ENCODE results near the gene UNC13D. TPM values are rescaled to one million over a fixed set of nuclear protein-coding genes. Genes with fewer than 3 reads are reported as not detected.

The UNC13D gene
- total RNA-seq, 2 donors from 2014 or later = 6.3 to 6.4 TPM

DNA sequence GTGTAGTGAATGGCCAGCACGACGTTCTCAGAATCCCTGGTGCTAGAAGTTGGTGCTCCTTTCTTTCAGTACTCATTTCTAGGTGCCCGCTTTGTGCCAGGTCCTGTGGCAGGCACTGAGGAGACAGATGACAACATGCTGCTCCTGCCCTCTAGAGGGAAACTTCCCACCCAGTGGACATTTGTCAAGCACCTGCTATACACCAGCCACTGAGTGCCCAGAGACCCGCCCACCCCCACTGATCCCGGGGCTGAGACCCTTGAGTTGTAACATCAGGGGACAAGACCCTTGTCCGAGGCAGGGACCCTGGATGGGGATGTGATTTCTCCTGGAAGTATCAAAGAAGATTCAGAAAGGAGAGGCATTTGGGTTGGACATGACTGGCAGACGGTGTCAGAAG lies 25.1 kb downstream of the UNC13D start:
- Histone ChIP-seq H3K36me3 (ENCODE audit: control insufficient read depth, insufficient read depth, low read length) (peaks cover 67% of the 10 kb centered on the region), H3K27me3 (ENCODE audit: control insufficient read depth, insufficient read depth, low read length, poor library complexity, severe bottlenecking) (no peaks in the 10 kb centered on the region), H3K27ac (ENCODE audit: low read depth, low read length) (no peak overlapping the region), H3K4me3 (ENCODE audit: low read length) (no peak overlapping the region), H3K9me3 (ENCODE audit: control insufficient read depth, low read length) (no peaks in the 10 kb centered on the region), H3K9ac (ENCODE audit: extremely low read depth, low read length, poor library complexity, severe bottlenecking) (no peak overlapping the region), H3K4me1 (ENCODE audit: control insufficient read depth, insufficient read depth, low read length) (no peaks in the 10 kb centered on the region)
- no peak overlapping the region for H3K27ac Mint-ChIP-seq
- no peaks in the 10 kb centered on the region for H3K9me3 Mint-ChIP-seq
- no peaks in the 10 kb centered on the region for H3K4me1 Mint-ChIP-seq
- no peaks in the 10 kb centered on the region for H3K27me3 Mint-ChIP-seq (ENCODE audit: insufficient read depth)
- no peak for DNase-seq
- H3K4me3 Mint-ChIP-seq = no peak overlapping the region
- peaks cover 58% of the 10 kb centered on the region for H3K36me3 Mint-ChIP-seq (ENCODE audit: low read depth)
- 93 to 100% methylated on average over 5 to 7 of the region's 7 CpGs for WGBS, 2 experiments (ENCODE audit: insufficient coverage in 1 of 2, insufficient read length in 1 of 2)
- TF ChIP-seq, protein P1, sequence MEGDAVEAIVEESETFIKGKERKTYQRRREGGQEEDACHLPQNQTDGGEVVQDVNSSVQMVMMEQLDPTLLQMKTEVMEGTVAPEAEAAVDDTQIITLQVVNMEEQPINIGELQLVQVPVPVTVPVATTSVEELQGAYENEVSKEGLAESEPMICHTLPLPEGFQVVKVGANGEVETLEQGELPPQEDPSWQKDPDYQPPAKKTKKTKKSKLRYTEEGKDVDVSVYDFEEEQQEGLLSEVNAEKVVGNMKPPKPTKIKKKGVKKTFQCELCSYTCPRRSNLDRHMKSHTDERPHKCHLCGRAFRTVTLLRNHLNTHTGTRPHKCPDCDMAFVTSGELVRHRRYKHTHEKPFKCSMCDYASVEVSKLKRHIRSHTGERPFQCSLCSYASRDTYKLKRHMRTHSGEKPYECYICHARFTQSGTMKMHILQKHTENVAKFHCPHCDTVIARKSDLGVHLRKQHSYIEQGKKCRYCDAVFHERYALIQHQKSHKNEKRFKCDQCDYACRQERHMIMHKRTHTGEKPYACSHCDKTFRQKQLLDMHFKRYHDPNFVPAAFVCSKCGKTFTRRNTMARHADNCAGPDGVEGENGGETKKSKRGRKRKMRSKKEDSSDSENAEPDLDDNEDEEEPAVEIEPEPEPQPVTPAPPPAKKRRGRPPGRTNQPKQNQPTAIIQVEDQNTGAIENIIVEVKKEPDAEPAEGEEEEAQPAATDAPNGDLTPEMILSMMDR (conservative IDR thresholded peaks at IDR 0.05) = no peak

DNA sequence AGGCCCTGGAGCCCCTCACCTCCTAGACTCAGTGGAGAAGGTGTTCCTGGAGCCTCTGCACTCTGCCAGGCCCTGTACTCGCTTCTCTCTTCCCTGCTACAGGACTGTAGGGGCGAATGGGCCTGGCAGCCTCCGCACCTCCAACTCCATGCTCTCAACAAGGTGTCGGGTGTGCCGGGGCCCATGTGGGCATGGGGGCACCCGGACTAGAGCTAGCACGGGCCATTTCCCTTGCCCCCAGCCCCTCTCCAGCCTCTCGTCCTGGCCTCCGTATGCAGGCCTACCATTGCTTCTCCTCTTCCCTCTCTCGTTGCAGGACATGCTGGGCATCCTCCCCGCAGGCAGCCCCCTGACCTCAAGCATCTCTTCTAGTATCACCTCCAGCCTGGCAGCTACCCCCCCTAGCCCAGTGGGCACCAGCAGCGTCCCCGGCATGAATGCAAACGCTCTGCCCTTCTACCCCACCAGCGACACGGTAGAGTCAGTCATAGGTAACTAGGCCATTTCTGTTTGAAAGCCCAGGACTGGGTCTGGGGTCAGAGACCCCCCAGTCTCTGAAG lies 25.8 kb downstream of the UNC13D start:
- H3K27me3 ChIP-seq (ENCODE audit: control insufficient read depth, insufficient read depth, low read length, poor library complexity, severe bottlenecking) = no peaks in the 10 kb centered on the region
- H3K9ac ChIP-seq (ENCODE audit: extremely low read depth, low read length, poor library complexity, severe bottlenecking) = no peak overlapping the region
- Mint-ChIP-seq H3K9me3 (no peaks in the 10 kb centered on the region), H3K4me3 (no peak overlapping the region), H3K27ac (no peak overlapping the region), H3K27me3 (ENCODE audit: insufficient read depth) (no peaks in the 10 kb centered on the region), H3K4me1 (no peaks in the 10 kb centered on the region), H3K36me3 (ENCODE audit: low read depth) (peaks cover 64% of the 10 kb centered on the region)
- no peak for DNase-seq
- 93 to 97% methylated on average over 11 to 16 of the region's 16 CpGs for WGBS, 2 experiments (ENCODE audit: insufficient coverage in 1 of 2, insufficient read length in 1 of 2)
- peaks cover 68% of the 10 kb centered on the region for H3K36me3 ChIP-seq (ENCODE audit: control insufficient read depth, insufficient read depth, low read length)
- H3K4me1 ChIP-seq (ENCODE audit: control insufficient read depth, insufficient read depth, low read length) = no peaks in the 10 kb centered on the region
- H3K9me3 ChIP-seq (ENCODE audit: control insufficient read depth, low read length) = no peaks in the 10 kb centered on the region
- H3K4me3 ChIP-seq (ENCODE audit: low read length) = no peak overlapping the region
- no peak overlapping the region for H3K27ac ChIP-seq (ENCODE audit: low read depth, low read length)
- TF ChIP-seq, protein P1 (conservative IDR thresholded peaks at IDR 0.05) = no peak

DNA sequence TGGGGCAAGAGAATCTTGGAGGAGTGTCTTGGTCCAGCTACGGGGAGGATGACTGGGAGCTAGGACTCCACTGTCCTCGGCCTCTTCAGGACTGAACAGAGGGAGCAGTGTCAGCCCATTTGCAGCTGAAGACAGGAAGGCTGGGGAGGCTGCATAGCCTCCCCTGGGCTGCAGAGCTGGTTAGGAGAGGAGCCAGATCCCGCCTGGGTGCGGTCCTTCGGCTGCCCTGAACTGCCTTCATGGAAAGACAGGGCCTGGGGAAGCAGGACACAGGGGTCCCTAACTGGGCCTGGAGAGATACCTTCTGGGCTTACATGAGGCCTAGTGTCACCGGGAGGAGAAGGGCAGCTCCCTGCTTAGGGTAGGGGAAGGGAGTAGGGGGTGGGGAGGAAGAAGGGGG lies 26.6 kb downstream of the UNC13D start:
- H3K27me3 Mint-ChIP-seq (ENCODE audit: insufficient read depth) = no peaks in the 10 kb centered on the region
- Histone ChIP-seq H3K27ac (ENCODE audit: low read depth, low read length) (no peak overlapping the region), H3K9me3 (ENCODE audit: control insufficient read depth, low read length) (no peaks in the 10 kb centered on the region), H3K27me3 (ENCODE audit: control insufficient read depth, insufficient read depth, low read length, poor library complexity, severe bottlenecking) (no peaks in the 10 kb centered on the region), H3K4me3 (ENCODE audit: low read length) (no peak overlapping the region), H3K9ac (ENCODE audit: extremely low read depth, low read length, poor library complexity, severe bottlenecking) (no peak overlapping the region), H3K36me3 (ENCODE audit: control insufficient read depth, insufficient read depth, low read length) (peaks cover 76% of the 10 kb centered on the region), H3K4me1 (ENCODE audit: control insufficient read depth, insufficient read depth, low read length) (no peaks in the 10 kb centered on the region)
- no peak overlapping the region for H3K27ac Mint-ChIP-seq
- TF ChIP-seq, protein P1 (conservative IDR thresholded peaks at IDR 0.05) = no peak
- H3K36me3 Mint-ChIP-seq (ENCODE audit: low read depth) = peaks cover 68% of the 10 kb centered on the region
- no peaks in the 10 kb centered on the region for H3K9me3 Mint-ChIP-seq
- no peak overlapping the region for H3K4me3 Mint-ChIP-seq
- no peaks in the 10 kb centered on the region for H3K4me1 Mint-ChIP-seq
- DNase-seq = no peak
- WGBS, 2 experiments (ENCODE audit: insufficient coverage in 1 of 2, insufficient read length in 1 of 2) = 95 to 100% methylated on average over 4 to 6 of the region's 6 CpGs

Data from endodermal cell (in vitro differentiated cells).